HL-60 (cell line): Measurements from ENCODE around the gene IGLL5.

Source experiments
- DNase-seq, 2 experiments: peaks; one replicate each; pipeline ENCODE4 v3.0.0-alpha.2; 2010 to 2020; ENCODE audit warnings: low read depth in 1 of 2, low spot score in 1 of 2
- H3K27ac ChIP-seq: fragments of 250-450 bp; sonication (Bioruptor Pico); replicated peaks from 2 replicates; pipeline ENCODE4 v1.5.1; 2020; ENCODE audit warnings: mild to moderate bottlenecking, moderate library complexity
- H3K27me3 ChIP-seq: fragments of 250-450 bp; sonication (Bioruptor Pico); 2 replicates; pipeline ENCODE4 v1.5.1; 2021; ENCODE audit warnings: mild to moderate bottlenecking, moderate library complexity; ENCODE audit not compliant: insufficient read depth, poor library complexity, severe bottlenecking
- H3K4me3 ChIP-seq: replicated peaks from 2 replicates; pipeline ENCODE4 v1.5.1; 2011; ENCODE audit warnings: mild to moderate bottlenecking, control low read depth, low read length; ENCODE audit not compliant: insufficient read depth
- CTCF ChIP-seq: IDR thresholded peaks from one replicate; pipeline ENCODE4 v1.5.1; 2011; ENCODE audit warnings: low read length, control low read depth, inconsistent platforms; ENCODE audit not compliant: insufficient read depth
- GABPA ChIP-seq: IDR thresholded peaks from 2 replicates; pipeline ENCODE4 v1.6.1; 2012; ENCODE audit warnings: low read depth
- POLR2AphosphoS5 ChIP-seq: IDR thresholded peaks from 2 replicates; pipeline ENCODE4 v1.6.1; 2012; ENCODE audit warnings: low read depth
- SPI1 ChIP-seq: IDR thresholded peaks from 2 replicates; pipeline ENCODE4 v1.6.1; 2012; ENCODE audit warnings: low read depth, mild to moderate bottlenecking, borderline replicate concordance
- TF ChIP-seq, protein P1 (sequence below): IDR thresholded peaks from 2 replicates; pipeline ENCODE4 v1.6.1; 2012; ENCODE audit warnings: low read depth; ENCODE audit not compliant: insufficient replicate concordance

The IGLL5 gene

GRCh38 chr22:22908941-22909604 lies 21.5 kb downstream of the IGLL5 start:
- no peak for DNase-seq
- no peak overlapping the region for H3K27ac ChIP-seq
- H3K27me3 ChIP-seq: peaks cover 2% of the 10 kb centered on the region
- TF ChIP-seq SPI1 (no peak), CTCF (no peak), POLR2AphosphoS5 (no peak), GABPA (no peak)
- TF ChIP-seq, protein P1, sequence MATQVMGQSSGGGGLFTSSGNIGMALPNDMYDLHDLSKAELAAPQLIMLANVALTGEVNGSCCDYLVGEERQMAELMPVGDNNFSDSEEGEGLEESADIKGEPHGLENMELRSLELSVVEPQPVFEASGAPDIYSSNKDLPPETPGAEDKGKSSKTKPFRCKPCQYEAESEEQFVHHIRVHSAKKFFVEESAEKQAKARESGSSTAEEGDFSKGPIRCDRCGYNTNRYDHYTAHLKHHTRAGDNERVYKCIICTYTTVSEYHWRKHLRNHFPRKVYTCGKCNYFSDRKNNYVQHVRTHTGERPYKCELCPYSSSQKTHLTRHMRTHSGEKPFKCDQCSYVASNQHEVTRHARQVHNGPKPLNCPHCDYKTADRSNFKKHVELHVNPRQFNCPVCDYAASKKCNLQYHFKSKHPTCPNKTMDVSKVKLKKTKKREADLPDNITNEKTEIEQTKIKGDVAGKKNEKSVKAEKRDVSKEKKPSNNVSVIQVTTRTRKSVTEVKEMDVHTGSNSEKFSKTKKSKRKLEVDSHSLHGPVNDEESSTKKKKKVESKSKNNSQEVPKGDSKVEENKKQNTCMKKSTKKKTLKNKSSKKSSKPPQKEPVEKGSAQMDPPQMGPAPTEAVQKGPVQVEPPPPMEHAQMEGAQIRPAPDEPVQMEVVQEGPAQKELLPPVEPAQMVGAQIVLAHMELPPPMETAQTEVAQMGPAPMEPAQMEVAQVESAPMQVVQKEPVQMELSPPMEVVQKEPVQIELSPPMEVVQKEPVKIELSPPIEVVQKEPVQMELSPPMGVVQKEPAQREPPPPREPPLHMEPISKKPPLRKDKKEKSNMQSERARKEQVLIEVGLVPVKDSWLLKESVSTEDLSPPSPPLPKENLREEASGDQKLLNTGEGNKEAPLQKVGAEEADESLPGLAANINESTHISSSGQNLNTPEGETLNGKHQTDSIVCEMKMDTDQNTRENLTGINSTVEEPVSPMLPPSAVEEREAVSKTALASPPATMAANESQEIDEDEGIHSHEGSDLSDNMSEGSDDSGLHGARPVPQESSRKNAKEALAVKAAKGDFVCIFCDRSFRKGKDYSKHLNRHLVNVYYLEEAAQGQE: no peak
- no peak overlapping the region for H3K4me3 ChIP-seq

- TF ChIP-seq SPI1 (no peak), CTCF (no peak), GABPA (no peak), POLR2AphosphoS5 (no peak)
- TF ChIP-seq, protein P1: no peak
- no peak for DNase-seq
- Histone ChIP-seq H3K4me3 (no peak overlapping the region), H3K27ac (no peak overlapping the region), H3K27me3 (peaks cover 2% of the 10 kb centered on the region)
Observed at GRCh38 chr22:22909605-22910271, 22.1 kb downstream of the IGLL5 start.

DNA sequence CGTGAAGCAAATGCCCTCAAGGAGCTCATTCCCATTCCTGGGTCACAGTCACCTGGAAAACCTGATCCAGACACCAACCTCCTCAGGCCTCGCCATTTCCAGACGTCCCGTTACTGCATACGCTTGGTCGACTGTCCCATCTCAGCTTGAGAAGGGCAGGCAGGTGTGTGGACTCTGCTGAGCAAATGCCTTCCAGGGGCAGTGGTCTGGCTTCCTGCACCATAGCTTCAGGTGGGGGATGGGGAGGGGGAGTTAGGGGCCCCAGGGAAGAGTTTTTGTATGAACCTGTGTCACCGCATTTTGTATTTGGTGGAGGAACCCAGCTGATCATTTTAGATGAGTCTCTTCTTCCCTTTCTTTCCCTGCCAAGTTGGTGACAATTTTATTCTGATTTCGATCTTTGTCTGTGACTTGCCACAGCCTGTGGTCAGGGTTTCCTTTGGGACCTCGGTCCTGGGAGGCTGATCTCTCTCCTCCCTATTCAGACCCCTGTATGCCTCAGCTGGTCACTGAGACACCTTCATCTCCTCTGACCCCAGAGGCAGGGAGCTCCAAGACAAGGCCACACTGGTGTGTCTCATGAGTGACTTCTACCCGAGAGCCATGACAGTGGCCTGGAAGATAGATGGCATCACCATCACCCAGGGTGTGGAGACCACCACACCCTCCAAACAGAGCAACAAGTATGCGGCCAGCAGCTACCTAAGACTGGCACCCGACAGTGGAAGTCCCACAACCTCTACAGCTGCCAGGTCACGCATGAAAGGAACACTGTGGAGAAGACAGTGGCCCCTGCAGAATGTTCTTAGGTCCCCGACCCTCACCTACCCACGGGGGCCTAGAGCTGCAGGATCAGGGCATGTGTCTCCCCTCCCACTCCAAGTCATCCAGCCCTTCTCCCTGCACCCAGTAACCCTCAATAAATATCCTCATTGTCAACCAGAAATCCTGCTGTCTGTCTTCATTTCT lies 22.9 kb downstream of the IGLL5 start:
- TF ChIP-seq CTCF: no peak
- no peak overlapping the region for H3K4me3 ChIP-seq

More for the DNA sequence above, 22.9 kb downstream of the IGLL5 start:
- Histone ChIP-seq H3K27me3 (peaks cover 2% of the 10 kb centered on the region), H3K27ac (no peak overlapping the region)
- DNase-seq: no peak
